Upper lobe of left lung (tissue), 6 donors: ENCODE measurements around the gene PCOLCE2. TPM values are rescaled to one million over a fixed set of nuclear protein-coding genes. Genes with fewer than 3 reads are reported as not detected.

ENCODE experiments used
- ATAC-seq, 2 donors: fragments of 200-7000 bp; cut with Tn5 transposase; one replicate each; pipeline ENCODE4 v1.9.1; 2022; ENCODE audit warnings: mild to moderate bottlenecking in 2 of 2, moderate library complexity in 2 of 2; ENCODE audit not compliant: low FRiP score in 2 of 2
- DNase-seq, 2 donors: peaks; one replicate each; pipeline ENCODE4 v3.0.0-alpha.2; 2019 to 2020
- H3K27ac ChIP-seq, 4 donors: fragments of 200-600 bp; sonication (generic); one replicate each; pipeline ENCODE4 v1.5.1; 2016 to 2019
- H3K27me3 ChIP-seq, 4 donors: fragments of 200-600 bp; sonication (generic); one replicate each; pipeline ENCODE4 v1.5.1; 2017 to 2019
- H3K36me3 ChIP-seq, 4 donors: fragments of 200-600 bp; sonication (generic); one replicate each; pipeline ENCODE4 v1.5.1; 2016 to 2019
- H3K4me1 ChIP-seq, 4 donors: fragments of 200-600 bp; sonication (generic); one replicate each; pipeline ENCODE4 v1.5.1; 2018 to 2019
- H3K4me3 ChIP-seq, 4 donors: fragments of 200-600 bp; sonication (generic); one replicate each; pipeline ENCODE4 v1.5.1; 2017 to 2019; ENCODE audit warnings: mild to moderate bottlenecking in 2 of 4, moderate library complexity in 1 of 4
- H3K9me3 ChIP-seq, 4 donors: fragments of 200-600 bp; sonication (generic); one replicate each; pipeline ENCODE4 v1.5.1; 2018 to 2019
- CTCF ChIP-seq, 6 experiments: fragments of 450-650 bp in 4 of 6; fragments of 200-600 bp in 2 of 6; sonication (generic) in 2 of 6; IDR thresholded peaks; one replicate each; pipeline ENCODE4 v1.5.1; 2016 to 2019; ENCODE audit warnings: antibody characterized with exemption in 6 of 6
- EP300 ChIP-seq, 4 donors: sonication (generic); formaldehyde crosslinking; IDR thresholded peaks; one replicate each; pipeline ENCODE4 v1.5.1; 2017; ENCODE audit warnings: antibody characterized with exemption in 4 of 4, control low read depth in 2 of 4
- POLR2A ChIP-seq, 4 donors: fragments of 450-650 bp; IDR thresholded peaks; one replicate each; pipeline ENCODE4 v1.5.1; 2016 to 2017; ENCODE audit warnings: antibody characterized with exemption in 4 of 4, mild to moderate bottlenecking in 2 of 4
- POLR2AphosphoS5 ChIP-seq, 2 donors: sonication (generic); formaldehyde crosslinking; IDR thresholded peaks; one replicate each; pipeline ENCODE4 v1.5.1; 2017; ENCODE audit warnings: antibody characterized with exemption in 2 of 2
- WGBS, 2 donors: methylation state at CpG; one replicate each; pipeline ENCODE4 v1.1.5; 2017 to 2018; 5-methylcytosine and 5-hydroxymethylcytosine counted together
- total RNA-seq, 6 donors: library from RNA; depleted of rRNA in 4 of 6; stranded (reverse); fragments of >200 nt in 4 of 6; gene quantifications; one replicate each; pipeline versions ENCODE4 v1.1.0 to v1.2.1, GENCODE V29; 2016 to 2021
- donor health status: DM: no; HTN: no; CAD: no; lungs with moderate emphysema.
- donor health status: DM: no; HTN: yes; CAD: no; lungs with severe emphysema.

Gene PCOLCE2
- 10 to 100 TPM in 5 of 6 donors, 1 to 10 TPM in 1; 9.4 to 46.3 (median 17.9) TPM for total RNA-seq

GRCh38 chr3:142888481-142889211 is at the start of gene PCOLCE2:
PCOLCE2 (minus strand) TSS chr3:142889083; CDS start chr3:142888896, 187 bp downstream.
- Histone ChIP-seq H3K27me3 (no peaks in the 10 kb centered on the region), H3K4me1 (peaks cover 3 to 18% (median 14%) of the 10 kb centered on the region in 4 donors), H3K9me3 (no peaks in the 10 kb centered on the region), H3K27ac (peak within 1 kb of the TSS in 3 of 4 donors; percentile 24 to 66 (median 40)), H3K4me3 (peak within 1 kb of the TSS; percentile 16 to 63 (median 48)), H3K36me3 (no peaks in the 10 kb centered on the region)
- peak; percentile 22 to 89 for DNase-seq
- 1 to 3% methylated on average over 17 to 38 of the region's 74 CpGs for WGBS, 2 donors
- peak; percentile 57 to 77 for ATAC-seq
- peak in 1 of 4 donors; percentile 37 for TF ChIP-seq POLR2A (IDR thresholded peaks at IDR 0.05)
- TF ChIP-seq POLR2AphosphoS5 (IDR thresholded peaks at IDR 0.05), result no peak
- TF ChIP-seq EP300 (IDR thresholded peaks at IDR 0.05), result no peak
- peak in 1 of 6 experiments; percentile 6 for TF ChIP-seq CTCF (IDR thresholded peaks at IDR 0.05)

- no peak for ATAC-seq
- Histone ChIP-seq H3K27ac (no peak overlapping the region), H3K4me3 (no peak overlapping the region), H3K9me3 (no peaks in the 10 kb centered on the region), H3K4me1 (no peaks in the 10 kb centered on the region), H3K27me3 (no peaks in the 10 kb centered on the region), H3K36me3 (no peaks in the 10 kb centered on the region)
- no peak for TF ChIP-seq EP300 (IDR thresholded peaks at IDR 0.05)
- TF ChIP-seq POLR2AphosphoS5 (IDR thresholded peaks at IDR 0.05), result no peak
- TF ChIP-seq CTCF (IDR thresholded peaks at IDR 0.05), result no peak
- no peak for TF ChIP-seq POLR2A (IDR thresholded peaks at IDR 0.05)
- DNase-seq, result no peak
- 76 to 78% methylated on average over 5 of the region's 5 CpGs for WGBS, 2 donors
Measured at GRCh38 chr3:142935963-142936362, 47.1 kb upstream of the PCOLCE2 start.

GRCh38 chr3:142934887-142935269 is 46.0 kb upstream of the PCOLCE2 start:
- 80 to 88% methylated on average over 2 to 3 of the region's 3 CpGs for WGBS, 2 donors
- TF ChIP-seq POLR2AphosphoS5 (IDR thresholded peaks at IDR 0.05), result no peak
- no peak for TF ChIP-seq EP300 (IDR thresholded peaks at IDR 0.05)
- no peak for TF ChIP-seq POLR2A (IDR thresholded peaks at IDR 0.05)
- TF ChIP-seq CTCF (IDR thresholded peaks at IDR 0.05), result no peak
- ATAC-seq, result no peak
- Histone ChIP-seq H3K9me3 (no peaks in the 10 kb centered on the region), H3K27ac (no peak overlapping the region), H3K4me1 (no peaks in the 10 kb centered on the region), H3K27me3 (no peaks in the 10 kb centered on the region), H3K4me3 (no peak overlapping the region), H3K36me3 (no peaks in the 10 kb centered on the region)
- DNase-seq, result no peak

GRCh38 chr3:142934128-142934886 is 45.4 kb upstream of the PCOLCE2 start:
- no peak for TF ChIP-seq EP300 (IDR thresholded peaks at IDR 0.05)
- TF ChIP-seq POLR2AphosphoS5 (IDR thresholded peaks at IDR 0.05), result no peak
- TF ChIP-seq POLR2A (IDR thresholded peaks at IDR 0.05), result no peak
- TF ChIP-seq CTCF (IDR thresholded peaks at IDR 0.05), result no peak
- no peak for DNase-seq
- H3K27ac ChIP-seq, result no peak overlapping the region
- H3K36me3 ChIP-seq, result no peaks in the 10 kb centered on the region
- WGBS, 2 donors, result 82 to 84% methylated on average over 7 of the region's 7 CpGs
- no peak for ATAC-seq
- H3K27me3 ChIP-seq, result no peaks in the 10 kb centered on the region
- no peaks in the 10 kb centered on the region for H3K9me3 ChIP-seq
- H3K4me1 ChIP-seq, result no peaks in the 10 kb centered on the region
- H3K4me3 ChIP-seq, result no peak overlapping the region
